Aorta (tissue), 5 donors: ENCODE data around the gene RAD23B. TPM values are rescaled to one million over a fixed set of nuclear protein-coding genes. Genes with fewer than 3 reads are reported as not detected.

Experiments used
- ATAC-seq: fragments of 200-7000 bp; cut with Tn5 transposase; one replicate; pipeline ENCODE4 v1.9.1; 2022; ENCODE audit warnings: moderate library complexity; ENCODE audit not compliant: low FRiP score
- DNase-seq, 2 donors: peaks; one replicate each; pipeline ENCODE4 v3.0.0-alpha.2; 2020
- H3K27ac ChIP-seq, 2 donors: one replicate each; pipeline ENCODE4 v1.5.1; 2013; ENCODE audit warnings: low read length in 2 of 2, mild to moderate bottlenecking in 2 of 2, moderate library complexity in 2 of 2, control low read depth in 1 of 2, inconsistent platforms in 1 of 2, low read depth in 1 of 2
- H3K27me3 ChIP-seq, 2 donors: one replicate each; pipeline ENCODE4 v1.6.1; 2013; ENCODE audit warnings: control low read depth in 1 of 2, low read length in 1 of 2, mild to moderate bottlenecking in 1 of 2, moderate library complexity in 1 of 2; ENCODE audit not compliant: insufficient read depth in 2 of 2, control insufficient read depth in 1 of 2
- H3K36me3 ChIP-seq, 2 donors: one replicate each; pipeline ENCODE4 v1.6.1; 2013; ENCODE audit warnings: control low read depth in 1 of 2, low read length in 1 of 2, mild to moderate bottlenecking in 1 of 2; ENCODE audit not compliant: insufficient read depth in 2 of 2, control insufficient read depth in 1 of 2
- H3K4me1 ChIP-seq, 2 donors: one replicate each; pipeline ENCODE4 v1.6.1; 2013; ENCODE audit warnings: low read length in 2 of 2, control low read depth in 1 of 2, mild to moderate bottlenecking in 1 of 2, moderate library complexity in 1 of 2; ENCODE audit not compliant: insufficient read depth in 2 of 2, control insufficient read depth in 1 of 2
- H3K4me3 ChIP-seq, 2 donors: one replicate each; pipeline ENCODE4 v1.5.1; 2013; ENCODE audit warnings: low read length in 2 of 2, control low read depth in 1 of 2, mild to moderate bottlenecking in 1 of 2
- H3K9me3 ChIP-seq: one replicate; pipeline ENCODE4 v1.6.1; 2013; ENCODE audit warnings: mild to moderate bottlenecking, low read length; ENCODE audit not compliant: control insufficient read depth
- WGBS, 2 donors: extraction: QIAGEN DNeasy Blood & Tissue Kit; methylation state at CpG; one replicate each; pipeline ENCODE4 v1.1.7; 2013; 5-methylcytosine and 5-hydroxymethylcytosine counted together
- intact Hi-C, 2 donors: fragments of 100-400 bp; cut with DNase I; formaldehyde crosslinking; loops; one replicate each; pipeline versions ENCODE4 v1.14.2 to v1.15.0; 2022
- polyA plus RNA-seq, 2 donors: library from polyadenylated mRNA; stranded (reverse); fragments of 200-250 nt; gene quantifications; one replicate each; pipeline ENCODE4 v1.2.3, GENCODE V29; 2013
- total RNA-seq, 2 donors: library from RNA; stranded (reverse); fragmentation: NEBNext Ultra II Directional; extraction: Animal tissue kit (Norgen Biotek cat#: 25700); gene quantifications; one replicate each; pipeline ENCODE4 v1.2.1, GENCODE V29; 2021
- donor health status: healthy with polysubstance abuse.
- donor health status: Bipolar disorder and iron deficiency.
- donor health status: DM: no; HTN: no; CAD: no.
- donor health status: DM: no; HTN: no; CAD: no.
- donor health status: DM: yes; HTN: yes; CAD: no.

RAD23B gene
- total and polyA plus RNA-seq, 4 donors: 28.2 to 78.4 (median 59.1) TPM

- no peak for DNase-seq
- WGBS, 2 donors: 73 to 74% methylated on average over 10 of the region's 10 CpGs
- Histone ChIP-seq H3K27me3 (no peaks in the 10 kb centered on the region), H3K4me1 (no peaks in the 10 kb centered on the region), H3K36me3 (no peaks in the 10 kb centered on the region), H3K27ac (no peak overlapping the region), H3K4me3 (no peak overlapping the region), H3K9me3 (no peaks in the 10 kb centered on the region)
- intact Hi-C loops: no loop called here
- ATAC-seq: no peak
Measured at GRCh38 chr9:107363516-107364152, 80.6 kb downstream of the RAD23B start.

- 26 to 32% methylated on average over 7 of the region's 7 CpGs for WGBS, 2 donors
- intact Hi-C loops: no loop called here
- H3K4me3 ChIP-seq: no peak overlapping the region
- H3K27ac ChIP-seq: no peak overlapping the region
- no peaks in the 10 kb centered on the region for H3K27me3 ChIP-seq
- H3K9me3 ChIP-seq: no peaks in the 10 kb centered on the region
- DNase-seq (no peak), ATAC-seq (no peak)
- no peaks in the 10 kb centered on the region for H3K4me1 ChIP-seq
- no peaks in the 10 kb centered on the region for H3K36me3 ChIP-seq
Measured at GRCh38 chr9:107367727-107368502, 84.8 kb downstream of the RAD23B start.

DNA sequence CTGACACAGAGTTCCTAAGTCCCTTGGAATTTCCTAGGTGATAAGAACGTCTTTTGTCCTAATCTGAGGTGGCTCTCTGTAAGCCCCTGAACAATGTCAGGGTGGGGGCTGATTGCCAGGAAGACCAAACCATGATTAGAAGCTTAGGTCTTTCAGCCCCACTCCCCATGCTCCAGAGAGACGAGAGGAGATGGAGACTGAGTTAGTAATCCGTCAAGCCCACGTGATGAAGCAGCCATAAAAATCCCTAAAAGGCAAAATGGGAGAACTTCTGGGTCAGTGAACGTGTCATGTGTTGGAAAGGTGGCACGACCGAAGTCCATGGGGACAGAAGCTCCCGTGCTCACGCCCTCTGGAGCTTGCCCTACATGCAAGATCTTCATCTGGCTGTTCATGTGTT, 85.6 kb downstream of the RAD23B start:
- Histone ChIP-seq H3K9me3 (no peaks in the 10 kb centered on the region), H3K4me1 (no peaks in the 10 kb centered on the region), H3K27ac (no peak overlapping the region), H3K27me3 (no peaks in the 10 kb centered on the region), H3K36me3 (no peaks in the 10 kb centered on the region), H3K4me3 (no peak overlapping the region)
- ATAC-seq: no peak
- intact Hi-C loops: no loop called here
- WGBS, 2 donors: 39 to 45% methylated on average over 9 of the region's 9 CpGs
- DNase-seq: no peak

GRCh38 chr9:107373809-107374208, 90.7 kb downstream of the RAD23B start:
- 45 to 54% methylated on average over 2 of the region's 2 CpGs for WGBS, 2 donors
- intact Hi-C loops: no loop called here
- no peak overlapping the region for H3K4me3 ChIP-seq
- H3K4me1 ChIP-seq: no peaks in the 10 kb centered on the region
- H3K27me3 ChIP-seq: no peaks in the 10 kb centered on the region
- no peak for DNase-seq
- H3K27ac ChIP-seq: no peak overlapping the region
- no peaks in the 10 kb centered on the region for H3K9me3 ChIP-seq
- ATAC-seq: no peak
- no peaks in the 10 kb centered on the region for H3K36me3 ChIP-seq

- no peaks in the 10 kb centered on the region for H3K9me3 ChIP-seq
- WGBS, 2 donors: 54 to 55% methylated on average over 3 of the region's 3 CpGs
- intact Hi-C loops: no loop called here
- no peak for DNase-seq
- no peaks in the 10 kb centered on the region for H3K27me3 ChIP-seq
- H3K4me3 ChIP-seq: no peak overlapping the region
- no peak overlapping the region for H3K27ac ChIP-seq
- H3K4me1 ChIP-seq: no peaks in the 10 kb centered on the region
- no peak for ATAC-seq
- no peaks in the 10 kb centered on the region for H3K36me3 ChIP-seq
Measured at GRCh38 chr9:107375001-107375400, 91.9 kb downstream of the RAD23B start.

- ATAC-seq (no peak), DNase-seq (no peak)
- H3K9me3 ChIP-seq: no peaks in the 10 kb centered on the region
- no peaks in the 10 kb centered on the region for H3K4me1 ChIP-seq
- intact Hi-C loops: no loop called here
- H3K4me3 ChIP-seq: no peak overlapping the region
- no peaks in the 10 kb centered on the region for H3K27me3 ChIP-seq
- H3K36me3 ChIP-seq: no peaks in the 10 kb centered on the region
- no peak overlapping the region for H3K27ac ChIP-seq
- WGBS, 2 donors: 47 to 50% methylated on average over 10 of the region's 10 CpGs
Measured at GRCh38 chr9:107375651-107376369, 92.7 kb downstream of the RAD23B start.

DNA sequence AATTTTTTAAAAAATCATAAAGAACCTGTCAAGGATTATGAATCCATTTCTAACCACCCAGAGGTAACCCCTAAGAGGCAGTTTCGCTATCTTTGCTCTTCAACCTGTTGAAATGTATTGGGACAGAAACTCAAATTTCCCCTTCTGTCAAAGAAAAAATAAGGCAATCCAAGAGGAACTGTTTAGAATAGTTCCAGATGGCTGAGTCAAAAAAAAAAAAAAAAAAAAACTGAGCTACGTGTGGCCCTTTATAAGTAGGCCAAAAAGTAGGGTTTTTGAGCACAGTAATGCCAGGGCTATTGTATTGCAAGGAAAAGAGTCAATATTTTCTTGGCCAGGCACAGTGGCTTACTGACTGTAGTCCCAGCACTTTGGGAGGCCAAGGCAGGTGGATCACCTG, 94.9 kb downstream of the RAD23B start:
- DNase-seq (no peak), ATAC-seq (no peak)
- no peaks in the 10 kb centered on the region for H3K36me3 ChIP-seq
- H3K9me3 ChIP-seq: no peaks in the 10 kb centered on the region
- H3K4me3 ChIP-seq: no peak overlapping the region
- H3K4me1 ChIP-seq: no peaks in the 10 kb centered on the region
- intact Hi-C loops: no loop called here
- no peak overlapping the region for H3K27ac ChIP-seq
- H3K27me3 ChIP-seq: no peaks in the 10 kb centered on the region
- WGBS, 2 donors: 59 to 62% methylated on average over 2 of the region's 2 CpGs
